Activated T-cell treated with anti-CD3 and anti-CD28 coated beads for 48 hours (primary cell): Measurements from ENCODE around the gene LMF2.

Experiments
- DNase-seq: peaks from one replicate; pipeline ENCODE4 v3.0.0-alpha.2; 2020; ENCODE audit warnings: low read depth

The LMF2 gene

GRCh38 chr22:50465066-50465930, 42.2 kb downstream of the LMF2 start:
- DNase-seq = no peak

- DNase-seq = no peak
Measured at GRCh38 chr22:50464451-50464850, 43.1 kb downstream of the LMF2 start.

- no peak for DNase-seq
Measured at GRCh38 chr22:50463188-50463900, 44.2 kb downstream of the LMF2 start.

- DNase-seq = no peak
Measured at GRCh38 chr22:50461979-50462540, 45.4 kb downstream of the LMF2 start.

- no peak for DNase-seq
Measured at GRCh38 chr22:50461536-50461935, 46.0 kb downstream of the LMF2 start.

GRCh38 chr22:50460938-50461337, 46.6 kb downstream of the LMF2 start:
- DNase-seq = no peak

- DNase-seq = no peak
Measured at GRCh38 chr22:50459496-50460140, 47.9 kb downstream of the LMF2 start.

GRCh38 chr22:50459016-50459415, 48.5 kb downstream of the LMF2 start:
- DNase-seq = no peak

- no peak for DNase-seq
Measured at GRCh38 chr22:50456466-50457234, 50.9 kb downstream of the LMF2 start.

GRCh38 chr22:50456026-50456425, 51.5 kb downstream of the LMF2 start:
- no peak for DNase-seq

GRCh38 chr22:50455201-50455600, 52.3 kb downstream of the LMF2 start:
- DNase-seq = no peak

GRCh38 chr22:50454556-50455075, 52.9 kb downstream of the LMF2 start:
- no peak for DNase-seq
